ENCODE data around the gene ABI3.
"Not testable (repeated sequence)": the region's sequence is repeated elsewhere in the genome, so short reads cannot be mapped to it uniquely, and the experiment has no call there.

Gene ABI3, protein sequence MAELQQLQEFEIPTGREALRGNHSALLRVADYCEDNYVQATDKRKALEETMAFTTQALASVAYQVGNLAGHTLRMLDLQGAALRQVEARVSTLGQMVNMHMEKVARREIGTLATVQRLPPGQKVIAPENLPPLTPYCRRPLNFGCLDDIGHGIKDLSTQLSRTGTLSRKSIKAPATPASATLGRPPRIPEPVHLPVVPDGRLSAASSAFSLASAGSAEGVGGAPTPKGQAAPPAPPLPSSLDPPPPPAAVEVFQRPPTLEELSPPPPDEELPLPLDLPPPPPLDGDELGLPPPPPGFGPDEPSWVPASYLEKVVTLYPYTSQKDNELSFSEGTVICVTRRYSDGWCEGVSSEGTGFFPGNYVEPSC

DNA sequence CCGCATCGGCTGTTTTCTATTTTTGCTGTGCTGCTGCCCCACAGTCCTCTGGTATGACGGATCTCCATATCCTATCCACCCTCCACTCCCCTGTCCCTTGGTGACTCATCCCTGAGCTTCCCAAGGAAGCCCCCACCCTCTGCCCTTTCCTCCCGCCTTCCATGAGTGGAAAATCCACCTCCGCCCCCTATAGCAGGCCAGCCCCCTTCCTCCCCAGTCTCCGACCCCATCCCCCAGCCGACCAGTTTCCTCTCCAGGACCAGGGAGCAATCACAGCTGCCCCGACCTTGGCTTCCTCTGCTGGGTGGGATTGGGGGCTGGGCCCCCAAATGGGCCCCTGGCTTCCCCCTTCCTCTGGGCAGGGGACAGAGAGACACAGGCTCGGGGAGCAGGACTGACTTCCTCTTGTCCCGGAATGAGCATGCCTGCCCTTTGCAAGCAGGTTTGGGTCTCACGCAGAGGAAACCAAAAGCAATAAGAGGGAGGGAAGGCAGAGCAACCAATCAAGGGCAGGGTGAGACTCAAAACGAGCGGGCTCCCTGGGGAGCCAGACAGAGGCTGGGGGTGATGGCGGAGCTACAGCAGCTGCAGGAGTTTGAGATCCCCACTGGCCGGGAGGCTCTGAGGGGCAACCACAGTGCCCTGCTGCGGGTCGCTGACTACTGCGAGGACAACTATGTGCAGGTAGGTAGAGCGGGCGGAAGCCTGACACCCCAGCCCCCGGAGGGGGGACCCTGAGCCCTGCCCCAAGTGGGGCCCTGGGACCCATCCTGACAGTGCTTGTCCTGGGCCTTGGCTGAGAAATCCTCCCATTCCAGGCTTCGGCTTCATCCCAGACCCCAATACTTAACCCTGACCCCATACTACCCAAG lies at the start of gene ABI3, which contains the start of gene GNGT2:
Gene ABI3, plus strand, starts transcription at position 550 of the 872 bp plus-strand sequence. Its CDS starts 18 bp downstream, at position 568.
Gene GNGT2, minus strand, starts transcription at position 417 of the 872 bp plus-strand sequence. CDS start 3,152 bp downstream, outside the sequence.
- Histone ChIP-seq H3K4me1 (no peaks in the 10 kb centered on the region), H3K27me3 (ENCODE audit: low read depth) (peaks cover 6% of the 10 kb centered on the region), H3K9me3 (no peaks in the 10 kb centered on the region), H3K36me3 (replicated peaks) (no peaks in the 10 kb centered on the region), H3K4me3 (no peak within 1 kb of the TSS)
- in situ Hi-C loops (cut with MboI; ENCODE audit: low sequenced_read_pairs), result no loop called here
- DNase-seq (ENCODE audit: low spot score in 2 of 2), result no peak

- in situ Hi-C loops (cut with MboI; ENCODE audit: low sequenced_read_pairs), result no loop called here
- no peaks in the 10 kb centered on the region for H3K36me3 ChIP-seq (replicated peaks)
- peaks cover 4% of the 10 kb centered on the region for H3K27me3 ChIP-seq (ENCODE audit: low read depth)
- H3K4me1 ChIP-seq, result no peaks in the 10 kb centered on the region
- DNase-seq (ENCODE audit: low spot score in 2 of 2), result no peak
- H3K9me3 ChIP-seq, result no peaks in the 10 kb centered on the region
- no peak overlapping the region for H3K4me3 ChIP-seq
Measured at GRCh38 chr17:49162866-49163265, 47.6 kb upstream of the ABI3 start.

- Histone ChIP-seq H3K4me3 (no peak overlapping the region), H3K4me1 (no peaks in the 10 kb centered on the region), H3K9me3 (no peaks in the 10 kb centered on the region), H3K36me3 (replicated peaks) (no peaks in the 10 kb centered on the region), H3K27me3 (ENCODE audit: low read depth) (no peaks in the 10 kb centered on the region; the same call in none of the 2 replicates)
- no peak for DNase-seq (ENCODE audit: low spot score in 2 of 2)
- in situ Hi-C loops (cut with MboI; ENCODE audit: low sequenced_read_pairs), result no loop called here
Measured at GRCh38 chr17:49165143-49165542, 45.4 kb upstream of the ABI3 start.

GRCh38 chr17:49168706-49169105 lies 41.8 kb upstream of the ABI3 start:
- in situ Hi-C loops (cut with MboI; ENCODE audit: low sequenced_read_pairs), result no loop called here

DNA sequence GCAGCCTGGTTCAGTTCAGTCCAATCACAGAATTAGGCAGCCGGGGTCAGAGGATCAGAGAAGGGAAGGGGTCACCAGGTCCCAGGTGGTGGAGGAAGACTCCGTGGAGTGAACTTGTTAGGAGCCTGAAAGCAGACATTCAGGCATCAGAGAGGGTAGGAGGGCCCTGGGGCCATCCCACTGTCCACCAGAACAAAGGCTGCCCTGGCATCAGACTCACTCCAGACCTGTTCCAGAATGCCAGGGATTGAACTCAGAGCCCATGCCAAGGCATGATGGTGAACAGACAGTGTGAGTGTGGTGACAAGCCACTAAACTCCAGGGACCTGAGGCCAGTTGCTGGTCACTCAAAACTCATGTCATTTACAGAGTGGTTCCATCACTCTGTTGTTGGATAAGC lies 40.3 kb upstream of the ABI3 start:
- no peaks in the 10 kb centered on the region; the same call in 1 of the 2 replicates for H3K27me3 ChIP-seq (ENCODE audit: low read depth)
- H3K4me1 ChIP-seq, result no peaks in the 10 kb centered on the region
- in situ Hi-C loops (cut with MboI; ENCODE audit: low sequenced_read_pairs), result no loop called here
- 0 out of 2 replicates have a peak, but pooled peaks cover 3% of the 10 kb centered on the region for H3K9me3 ChIP-seq
- DNase-seq (ENCODE audit: low spot score in 2 of 2), result no peak
- no peak overlapping the region for H3K4me3 ChIP-seq
- no peaks in the 10 kb centered on the region for H3K36me3 ChIP-seq (replicated peaks)

More at GRCh38 chr17:49168706-49169105, 41.8 kb upstream of the ABI3 start:
- Histone ChIP-seq H3K4me3 (no peak overlapping the region), H3K27me3 (ENCODE audit: low read depth) (no peaks in the 10 kb centered on the region; the same call in 1 of the 2 replicates), H3K9me3 (0 out of 2 replicates have a peak, but pooled peaks cover 3% of the 10 kb centered on the region), H3K36me3 (replicated peaks) (no peaks in the 10 kb centered on the region), H3K4me1 (no peaks in the 10 kb centered on the region)
- no peak for DNase-seq (ENCODE audit: low spot score in 2 of 2)

GRCh38 chr17:49170711-49171110 lies 39.8 kb upstream of the ABI3 start:
- H3K27me3 ChIP-seq (ENCODE audit: low read depth), result not testable (repeated sequence)

DNA sequence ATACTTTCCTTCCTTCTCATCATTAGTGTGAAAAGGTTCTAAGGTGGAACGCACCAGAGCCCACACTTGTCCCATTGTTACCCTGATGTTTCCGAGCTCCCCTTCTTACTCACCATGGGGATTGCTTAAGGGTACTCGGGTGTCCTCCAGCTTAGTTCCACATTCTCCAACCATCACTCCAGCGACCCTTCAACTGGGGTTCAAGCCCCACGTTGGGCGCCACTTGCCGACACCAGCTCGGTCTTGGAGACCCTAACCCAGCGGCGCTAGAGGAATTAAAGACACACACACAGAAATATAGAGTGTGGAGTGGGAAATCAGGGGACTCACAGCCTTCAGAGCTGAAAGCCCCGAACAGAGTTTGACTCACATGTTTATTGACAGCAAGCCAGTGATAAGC lies 34.5 kb upstream of the ABI3 start:
- H3K4me1 ChIP-seq; H3K27me3 ChIP-seq (ENCODE audit: low read depth); DNase-seq (ENCODE audit: low spot score in 2 of 2); H3K4me3 ChIP-seq; H3K9me3 ChIP-seq; H3K36me3 ChIP-seq (replicated peaks): not testable (repeated sequence)
- in situ Hi-C loops (cut with MboI; ENCODE audit: low sequenced_read_pairs), result loop anchor here (25.0 kb wide), 1 partner anchor 211 kb away; no protein-coding TSS in a partner anchor

More at GRCh38 chr17:49170711-49171110, 39.8 kb upstream of the ABI3 start:
- H3K9me3 ChIP-seq; DNase-seq (ENCODE audit: low spot score in 2 of 2); in situ Hi-C loops (cut with MboI; ENCODE audit: low sequenced_read_pairs); H3K36me3 ChIP-seq (replicated peaks); H3K4me1 ChIP-seq; H3K4me3 ChIP-seq: not testable (repeated sequence)

DNA sequence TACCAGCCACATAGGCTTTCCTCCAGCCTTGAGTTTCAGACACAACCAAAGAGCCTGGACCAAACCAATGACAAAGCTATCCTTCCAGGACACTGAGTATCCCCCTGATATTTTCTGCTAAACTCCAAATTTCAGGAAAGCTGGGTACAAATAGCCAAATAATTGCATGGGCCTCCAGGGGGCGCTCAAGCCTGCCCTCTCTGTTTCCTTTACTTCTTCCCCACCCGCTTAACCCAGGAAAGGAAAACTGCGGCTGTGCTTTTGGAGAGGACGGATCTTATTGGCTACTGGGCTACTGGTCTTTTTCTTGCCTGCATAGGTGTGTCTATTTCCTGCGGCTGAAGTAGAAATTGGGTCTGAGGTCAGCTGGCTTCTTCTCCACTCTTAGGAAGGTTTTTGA lies 30.2 kb upstream of the ABI3 start:
- H3K27me3 ChIP-seq (ENCODE audit: low read depth), result no peaks in the 10 kb centered on the region
- peak; percentile 54 to 85 for DNase-seq (ENCODE audit: low spot score in 2 of 2)
- H3K9me3 ChIP-seq, result peaks cover 8% of the 10 kb centered on the region
- in situ Hi-C loops (cut with MboI; ENCODE audit: low sequenced_read_pairs), result loop anchor here (25.0 kb wide), 1 partner anchor 207 kb away; no protein-coding TSS in a partner anchor
- H3K36me3 ChIP-seq (replicated peaks), result no peaks in the 10 kb centered on the region
- no peak overlapping the region for H3K4me3 ChIP-seq
- H3K4me1 ChIP-seq, result no peaks in the 10 kb centered on the region

- DNase-seq (ENCODE audit: low spot score in 2 of 2), result no peak
- H3K4me3 ChIP-seq, result no peak overlapping the region
- H3K27me3 ChIP-seq (ENCODE audit: low read depth), result no peaks in the 10 kb centered on the region
- H3K36me3 ChIP-seq (replicated peaks), result no peaks in the 10 kb centered on the region
- no peaks in the 10 kb centered on the region for H3K4me1 ChIP-seq
- H3K9me3 ChIP-seq, result peaks cover 11% of the 10 kb centered on the region
- in situ Hi-C loops (cut with MboI; ENCODE audit: low sequenced_read_pairs), result loop anchor here (25.0 kb wide), 1 partner anchor 206 kb away; no protein-coding TSS in a partner anchor
Measured at GRCh38 chr17:49180998-49181635, 29.4 kb upstream of the ABI3 start.

GRCh38 chr17:49183341-49183740 lies 27.2 kb upstream of the ABI3 start:
- DNase-seq (ENCODE audit: low spot score in 2 of 2), result no peak
- Histone ChIP-seq H3K9me3 (peaks cover 5% of the 10 kb centered on the region), H3K36me3 (replicated peaks) (no peaks in the 10 kb centered on the region), H3K4me3 (no peak overlapping the region), H3K4me1 (no peaks in the 10 kb centered on the region), H3K27me3 (ENCODE audit: low read depth) (no peaks in the 10 kb centered on the region)
- in situ Hi-C loops (cut with MboI; ENCODE audit: low sequenced_read_pairs), result loop anchor here (25.0 kb wide), 1 partner anchor 204 kb away; no protein-coding TSS in a partner anchor

- DNase-seq (ENCODE audit: low spot score in 2 of 2), result no peak
- H3K9me3 ChIP-seq, result peaks cover 5% of the 10 kb centered on the region
- in situ Hi-C loops (cut with MboI; ENCODE audit: low sequenced_read_pairs), result loop anchor here (25.0 kb wide), 1 partner anchor 204 kb away; no protein-coding TSS in a partner anchor
- no peaks in the 10 kb centered on the region for H3K36me3 ChIP-seq (replicated peaks)
- H3K4me1 ChIP-seq, result no peaks in the 10 kb centered on the region
- no peak overlapping the region for H3K4me3 ChIP-seq
- no peaks in the 10 kb centered on the region for H3K27me3 ChIP-seq (ENCODE audit: low read depth)
Measured at GRCh38 chr17:49183801-49184200, 26.7 kb upstream of the ABI3 start.

DNA sequence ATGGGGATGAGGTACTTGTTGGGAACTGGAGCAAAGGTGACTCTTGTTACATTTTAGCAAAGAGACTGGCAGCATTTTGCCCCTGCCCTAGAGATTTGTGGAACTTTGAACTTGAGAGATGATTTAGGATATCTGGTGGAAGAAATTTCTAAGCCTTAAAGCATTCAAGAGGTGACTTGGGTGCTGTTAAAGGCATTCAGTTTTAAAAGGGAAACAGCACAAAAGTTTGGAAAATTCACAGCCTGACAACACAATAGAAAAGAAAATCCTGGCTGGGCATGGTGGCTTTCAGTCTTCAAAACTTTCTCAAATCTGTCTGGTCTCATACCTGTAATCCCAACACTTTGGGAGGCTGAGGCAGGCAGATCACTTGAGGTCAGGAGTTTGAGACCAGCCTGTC lies 26.0 kb upstream of the ABI3 start:
- H3K4me3 ChIP-seq; H3K9me3 ChIP-seq; H3K27me3 ChIP-seq (ENCODE audit: low read depth); H3K4me1 ChIP-seq; H3K36me3 ChIP-seq (replicated peaks); DNase-seq (ENCODE audit: low spot score in 2 of 2): not testable (repeated sequence)
- in situ Hi-C loops (cut with MboI; ENCODE audit: low sequenced_read_pairs), result loop anchor here (25.0 kb wide), 1 partner anchor 203 kb away; no protein-coding TSS in a partner anchor

DNA sequence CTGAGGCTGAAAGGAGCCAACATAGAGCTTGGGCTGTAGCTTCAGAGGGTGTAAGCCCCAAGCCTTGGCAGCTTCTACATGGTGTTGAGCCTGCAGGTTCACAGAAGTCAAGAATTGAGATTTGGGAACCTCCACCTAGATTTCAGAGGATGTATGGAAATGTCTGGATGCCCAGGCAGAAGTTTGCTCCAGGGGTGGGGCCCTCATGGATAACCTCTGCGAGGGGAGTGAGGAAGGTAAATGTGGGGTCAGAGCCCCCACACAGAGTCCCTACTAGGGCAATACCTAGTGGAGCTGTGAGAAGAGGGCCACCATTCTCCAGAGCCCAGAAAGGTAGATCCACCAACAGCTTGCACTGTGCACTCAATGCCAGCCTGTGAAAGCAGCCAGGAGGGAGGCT lies 25.1 kb upstream of the ABI3 start:
- not testable (repeated sequence) for DNase-seq (ENCODE audit: low spot score in 2 of 2); H3K4me1 ChIP-seq; H3K4me3 ChIP-seq; H3K9me3 ChIP-seq; H3K36me3 ChIP-seq (replicated peaks); H3K27me3 ChIP-seq (ENCODE audit: low read depth)
- in situ Hi-C loops (cut with MboI; ENCODE audit: low sequenced_read_pairs), result loop anchor here (25.0 kb wide), 1 partner anchor 202 kb away; no protein-coding TSS in a partner anchor

All from HAP-1 (cell line).